Measurements from ENCODE around the gene KIAA2012.

Gene KIAA2012

GRCh38 chr2:202149155-202149762 is 76.2 kb downstream of the KIAA2012 start:
- DNase-seq (ENCODE audit: low read depth in 2 of 2): no peak

- DNase-seq (ENCODE audit: low read depth in 2 of 2): no peak
These were observed 76.9 kb downstream of the KIAA2012 start for GRCh38 chr2:202149936-202150335.

- no peak for DNase-seq (ENCODE audit: low read depth in 2 of 2)
These were observed 79.2 kb downstream of the KIAA2012 start for GRCh38 chr2:202152104-202152715.

GRCh38 chr2:202154613-202155012 is 81.6 kb downstream of the KIAA2012 start:
- no peak for DNase-seq (ENCODE audit: low read depth in 2 of 2)

GRCh38 chr2:202157211-202157990 is 84.3 kb downstream of the KIAA2012 start:
- no peak for DNase-seq (ENCODE audit: low read depth in 2 of 2)

GRCh38 chr2:202158796-202159195 is 85.7 kb downstream of the KIAA2012 start:
- no peak for DNase-seq (ENCODE audit: low read depth in 2 of 2)

- DNase-seq (ENCODE audit: low read depth in 2 of 2): no peak
These were observed 88.2 kb downstream of the KIAA2012 start for GRCh38 chr2:202161151-202161835.

GRCh38 chr2:202164411-202164810 is 91.4 kb downstream of the KIAA2012 start:
- no peak for DNase-seq (ENCODE audit: low read depth in 2 of 2)

GRCh38 chr2:202165208-202165607 is 92.2 kb downstream of the KIAA2012 start:
- DNase-seq (ENCODE audit: low read depth in 2 of 2): no peak

- no peak for DNase-seq (ENCODE audit: low read depth in 2 of 2)
These were observed 92.9 kb downstream of the KIAA2012 start for GRCh38 chr2:202165945-202166344.

GRCh38 chr2:202169131-202169530 is 96.1 kb downstream of the KIAA2012 start:
- no peak for DNase-seq (ENCODE audit: low read depth in 2 of 2)

GRCh38 chr2:202169832-202170424 is 96.9 kb downstream of the KIAA2012 start:
- no peak for DNase-seq (ENCODE audit: low read depth in 2 of 2)

- DNase-seq (ENCODE audit: low read depth in 2 of 2): no peak
These were observed 98.3 kb downstream of the KIAA2012 start for GRCh38 chr2:202171241-202171825.

- DNase-seq (ENCODE audit: low read depth in 2 of 2): no peak
These were observed 99.6 kb downstream of the KIAA2012 start for GRCh38 chr2:202172439-202173211.

GRCh38 chr2:202178346-202178958 is 105.4 kb downstream of the KIAA2012 start:
- peak in 1 of 2 donors; percentile 20 for DNase-seq (ENCODE audit: low read depth in 2 of 2)

GRCh38 chr2:202184557-202184956 is 111.5 kb downstream of the KIAA2012 start:
- no peak for DNase-seq (ENCODE audit: low read depth in 2 of 2)

- DNase-seq (ENCODE audit: low read depth in 2 of 2): no peak
These were observed 112.1 kb downstream of the KIAA2012 start for GRCh38 chr2:202185156-202185555.

GRCh38 chr2:202186641-202187202 is 113.7 kb downstream of the KIAA2012 start:
- DNase-seq (ENCODE audit: low read depth in 2 of 2): no peak

- no peak for DNase-seq (ENCODE audit: low read depth in 2 of 2)
These were observed 114.5 kb downstream of the KIAA2012 start for GRCh38 chr2:202187570-202187969.

GRCh38 chr2:202193305-202193704 is 120.2 kb downstream of the KIAA2012 start:
- no peak for DNase-seq (ENCODE audit: low read depth in 2 of 2)

Measured in stimulated activated CD8-positive, alpha-beta memory T cell treated with anti-CD3 and anti-CD28 coated beads, Interleukin-7, amount 100 ng/mL, for 1 hour (primary cell).